Measurements from ENCODE around the gene TNFAIP6.

DNA sequence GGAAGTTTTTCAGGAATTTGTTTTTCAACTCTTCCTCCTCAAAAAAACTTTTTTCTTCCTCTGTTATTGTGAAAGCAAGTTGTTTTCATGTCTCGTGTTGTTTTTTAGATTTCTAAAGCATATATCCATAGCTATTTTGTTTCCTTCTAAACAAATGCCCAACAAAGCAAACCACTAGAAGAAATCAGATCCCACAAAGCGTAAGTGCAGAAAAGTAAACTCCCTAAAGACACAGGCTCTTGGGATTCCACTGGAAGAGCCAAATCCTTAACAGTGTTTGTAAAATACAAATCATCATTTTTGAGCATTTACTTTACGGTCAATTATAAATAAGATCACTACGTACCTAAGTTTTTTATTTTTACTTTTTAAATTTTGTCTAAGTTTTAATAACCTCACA is 30.6 kb downstream of the TNFAIP6 start:
- TF ChIP-seq, protein P1, sequence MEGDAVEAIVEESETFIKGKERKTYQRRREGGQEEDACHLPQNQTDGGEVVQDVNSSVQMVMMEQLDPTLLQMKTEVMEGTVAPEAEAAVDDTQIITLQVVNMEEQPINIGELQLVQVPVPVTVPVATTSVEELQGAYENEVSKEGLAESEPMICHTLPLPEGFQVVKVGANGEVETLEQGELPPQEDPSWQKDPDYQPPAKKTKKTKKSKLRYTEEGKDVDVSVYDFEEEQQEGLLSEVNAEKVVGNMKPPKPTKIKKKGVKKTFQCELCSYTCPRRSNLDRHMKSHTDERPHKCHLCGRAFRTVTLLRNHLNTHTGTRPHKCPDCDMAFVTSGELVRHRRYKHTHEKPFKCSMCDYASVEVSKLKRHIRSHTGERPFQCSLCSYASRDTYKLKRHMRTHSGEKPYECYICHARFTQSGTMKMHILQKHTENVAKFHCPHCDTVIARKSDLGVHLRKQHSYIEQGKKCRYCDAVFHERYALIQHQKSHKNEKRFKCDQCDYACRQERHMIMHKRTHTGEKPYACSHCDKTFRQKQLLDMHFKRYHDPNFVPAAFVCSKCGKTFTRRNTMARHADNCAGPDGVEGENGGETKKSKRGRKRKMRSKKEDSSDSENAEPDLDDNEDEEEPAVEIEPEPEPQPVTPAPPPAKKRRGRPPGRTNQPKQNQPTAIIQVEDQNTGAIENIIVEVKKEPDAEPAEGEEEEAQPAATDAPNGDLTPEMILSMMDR (IDR thresholded peaks at IDR 0.05): no peak
- TF ChIP-seq ZFX (IDR thresholded peaks at IDR 0.05; ENCODE audit: borderline replicate concordance): no peak

Measured in 22Rv1 (cell line).